Stimulated activated CD4-positive, alpha-beta T cell treated with anti-CD3 and anti-CD28 coated beads, Interleukin-1b, Interleukin-23, amount 100 ng/mL, for 24 hours (primary cell): ENCODE measurements around the gene MFGE8.

Experiments used
- DNase-seq, 4 experiments: peaks; one replicate each; pipeline ENCODE4 v3.0.0-alpha.2; 2020; ENCODE audit warnings: low read depth in 4 of 4, low spot score in 1 of 4

Gene MFGE8

GRCh38 chr15:88874684-88875083, 38.5 kb downstream of the MFGE8 start:
- DNase-seq, result no peak

GRCh38 chr15:88874275-88874674, 38.9 kb downstream of the MFGE8 start:
- no peak for DNase-seq

GRCh38 chr15:88873786-88874185, 39.4 kb downstream of the MFGE8 start:
- DNase-seq, result no peak

- DNase-seq, result no peak
Observed at GRCh38 chr15:88872706-88873105, 40.5 kb downstream of the MFGE8 start.

GRCh38 chr15:88872106-88872505, 41.1 kb downstream of the MFGE8 start:
- no peak for DNase-seq

- no peak for DNase-seq
Observed at GRCh38 chr15:88871313-88871712, 41.9 kb downstream of the MFGE8 start.

GRCh38 chr15:88866295-88866881, 46.8 kb downstream of the MFGE8 start:
- DNase-seq, result no peak

- no peak for DNase-seq
Observed at GRCh38 chr15:88865498-88866099, 47.6 kb downstream of the MFGE8 start.

- DNase-seq, result no peak
Observed at GRCh38 chr15:88864861-88865497, 48.2 kb downstream of the MFGE8 start.

- DNase-seq, result no peak
Observed at GRCh38 chr15:88863412-88863811, 49.8 kb downstream of the MFGE8 start.

- no peak for DNase-seq
Observed at GRCh38 chr15:88860212-88860611, 53.0 kb downstream of the MFGE8 start.

GRCh38 chr15:88859550-88859949, 53.6 kb downstream of the MFGE8 start:
- DNase-seq, result no peak

- DNase-seq, result no peak
Observed at GRCh38 chr15:88858934-88859333, 54.2 kb downstream of the MFGE8 start.

- no peak for DNase-seq
Observed at GRCh38 chr15:88852476-88852875, 60.7 kb downstream of the MFGE8 start.

- DNase-seq, result no peak
Observed at GRCh38 chr15:88849376-88850072, 63.7 kb downstream of the MFGE8 start.
